HL-60/S4 treated with retinoic acid at 250 ng/mL for 4 days and 3 days (cell line): ENCODE results near the gene FNIP2.
"Not testable (repeated sequence)": the region's sequence is repeated elsewhere in the genome, so short reads cannot be mapped to it uniquely, and the experiment has no call there.

Source experiments
- in situ Hi-C: fragments of 300-500 bp; cut with MboI; formaldehyde crosslinking; loops from 2 replicates; pipeline ENCODE4 v1.7.0; 2022; ENCODE audit warnings: low sequenced_read_pairs

Gene FNIP2

GRCh38 chr4:158941895-158942294 lies 173.1 kb downstream of the FNIP2 start:
- in situ Hi-C loops = no loop called here

GRCh38 chr4:158945529-158946108 lies 176.8 kb downstream of the FNIP2 start:
- in situ Hi-C loops = no loop called here

- in situ Hi-C loops = no loop called here
These were observed 178.0 kb downstream of the FNIP2 start for GRCh38 chr4:158946825-158947224.

GRCh38 chr4:158948071-158948470 lies 179.2 kb downstream of the FNIP2 start:
- in situ Hi-C loops = no loop called here

GRCh38 chr4:158949099-158949498 lies 180.3 kb downstream of the FNIP2 start:
- in situ Hi-C loops = no loop called here

GRCh38 chr4:158952221-158952774 lies 183.5 kb downstream of the FNIP2 start:
- in situ Hi-C loops = not testable (repeated sequence)

DNA sequence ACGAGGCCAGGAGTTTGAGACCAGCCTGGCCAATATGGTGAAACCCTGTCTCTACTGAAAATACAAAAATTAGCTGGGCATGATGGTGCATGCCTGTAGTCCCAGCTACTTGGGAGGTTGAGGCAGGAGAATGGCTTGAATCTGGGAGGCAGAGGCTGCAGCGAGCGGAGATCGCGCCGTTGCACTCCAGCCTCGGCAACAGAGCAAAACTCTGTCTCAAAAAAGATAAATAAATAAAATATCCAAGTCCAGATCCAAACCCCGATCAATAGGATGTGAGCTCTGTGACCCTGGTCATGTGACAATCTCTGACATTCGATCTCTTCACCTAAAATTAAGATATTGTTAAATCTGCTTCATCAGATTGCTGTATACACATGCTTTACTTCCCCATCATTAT lies 187.5 kb downstream of the FNIP2 start:
- in situ Hi-C loops = not testable (repeated sequence)

DNA sequence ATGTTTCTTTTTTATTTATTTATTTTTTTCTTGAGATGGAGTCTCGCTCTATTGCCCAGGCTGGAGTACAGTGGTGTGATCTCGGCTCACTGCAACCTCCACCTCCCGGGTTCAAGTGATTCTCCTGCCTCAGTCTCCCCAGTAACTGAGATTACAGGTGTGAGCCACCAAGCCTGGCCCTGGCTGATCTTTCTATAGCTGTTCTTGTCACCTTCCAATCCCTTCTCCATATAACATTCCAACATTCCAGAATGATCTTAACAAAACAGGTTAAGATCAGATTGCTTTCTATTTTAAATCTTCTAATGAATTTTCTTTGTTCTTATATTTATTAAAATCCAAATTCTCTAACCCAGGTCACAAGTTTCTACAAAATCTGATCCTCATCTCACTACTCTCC lies 188.1 kb downstream of the FNIP2 start:
- in situ Hi-C loops = not testable (repeated sequence)
